GM21576 (cell line): Measurements from ENCODE around the gene SH3D21.

Source experiments
- ATAC-seq: cut with Tn5 transposase; IDR thresholded peaks from one replicate; pipeline ENCODE4 v1.9.1; 2021; ENCODE audit warnings: mild to moderate bottlenecking, moderate library complexity; ENCODE audit not compliant: unreplicated experiment

The SH3D21 gene

GRCh38 chr1:36328713-36329112, 22.5 kb downstream of the SH3D21 start:
- no peak for ATAC-seq

GRCh38 chr1:36329817-36330216, 23.6 kb downstream of the SH3D21 start:
- no peak for ATAC-seq

GRCh38 chr1:36330940-36331339, 24.8 kb downstream of the SH3D21 start:
- ATAC-seq = no peak

- ATAC-seq = no peak
Measured at GRCh38 chr1:36337830-36338229, 31.7 kb downstream of the SH3D21 start.

DNA sequence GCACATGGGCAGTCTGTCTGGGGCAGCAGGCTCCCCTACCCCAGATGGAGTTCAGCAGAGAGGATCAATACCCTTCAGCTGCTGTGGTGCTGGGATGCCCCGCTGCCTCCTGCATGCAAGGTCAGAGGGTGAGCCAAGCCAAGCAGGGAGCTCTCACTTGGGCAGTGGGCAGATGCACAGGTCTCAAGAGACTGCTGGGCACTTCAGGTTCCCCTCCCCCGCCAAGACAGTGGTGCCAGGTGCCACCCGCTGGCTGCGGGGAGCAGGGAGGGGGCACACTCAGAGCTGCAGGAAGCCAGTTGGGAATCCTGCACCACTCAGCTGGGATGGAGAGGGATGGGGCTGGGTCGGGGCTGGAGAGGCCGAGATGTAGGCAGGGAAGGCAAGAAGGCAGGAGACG, 33.0 kb downstream of the SH3D21 start:
- ATAC-seq = no peak

- ATAC-seq = no peak
Measured at GRCh38 chr1:36339615-36340014, 33.4 kb downstream of the SH3D21 start.

GRCh38 chr1:36341626-36342320, 35.6 kb downstream of the SH3D21 start:
- ATAC-seq = no peak

DNA sequence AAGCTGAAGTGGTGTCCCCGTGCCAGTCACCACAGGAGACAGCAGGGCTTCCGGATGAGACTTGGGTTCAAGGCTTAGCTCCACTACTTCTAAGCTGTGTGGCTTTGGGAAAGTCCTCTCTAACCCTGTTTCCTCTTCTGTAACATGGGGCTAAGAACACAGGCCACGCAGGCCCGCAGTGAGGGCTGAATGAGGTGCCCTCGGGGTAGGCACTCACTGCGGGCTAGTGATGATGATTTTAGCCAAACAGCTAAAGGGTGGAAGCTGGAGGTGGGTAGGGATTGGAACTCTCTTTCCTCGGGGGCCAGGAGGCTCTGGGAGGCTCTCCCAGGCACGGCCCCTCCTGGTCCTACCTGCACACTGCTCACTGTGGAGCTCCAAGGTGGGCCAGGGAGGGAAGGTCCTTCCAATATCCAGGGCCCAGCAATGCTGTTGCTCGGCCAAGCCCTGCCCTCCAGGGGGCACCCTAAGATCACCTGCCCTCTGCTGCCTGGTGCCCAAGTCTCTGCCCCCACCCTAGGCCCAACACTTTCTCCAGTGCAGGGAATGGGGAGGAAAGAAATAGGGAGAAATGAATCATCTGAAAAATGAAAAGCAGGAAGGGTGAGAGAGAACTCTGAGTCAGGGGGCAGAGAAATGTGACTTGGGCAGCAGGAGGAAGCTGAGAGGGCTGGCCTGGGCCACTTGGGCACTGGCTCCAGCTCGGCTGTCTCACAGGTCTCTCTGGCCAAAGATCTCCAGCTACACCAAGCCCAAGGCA, 36.4 kb downstream of the SH3D21 start:
- ATAC-seq = no peak

DNA sequence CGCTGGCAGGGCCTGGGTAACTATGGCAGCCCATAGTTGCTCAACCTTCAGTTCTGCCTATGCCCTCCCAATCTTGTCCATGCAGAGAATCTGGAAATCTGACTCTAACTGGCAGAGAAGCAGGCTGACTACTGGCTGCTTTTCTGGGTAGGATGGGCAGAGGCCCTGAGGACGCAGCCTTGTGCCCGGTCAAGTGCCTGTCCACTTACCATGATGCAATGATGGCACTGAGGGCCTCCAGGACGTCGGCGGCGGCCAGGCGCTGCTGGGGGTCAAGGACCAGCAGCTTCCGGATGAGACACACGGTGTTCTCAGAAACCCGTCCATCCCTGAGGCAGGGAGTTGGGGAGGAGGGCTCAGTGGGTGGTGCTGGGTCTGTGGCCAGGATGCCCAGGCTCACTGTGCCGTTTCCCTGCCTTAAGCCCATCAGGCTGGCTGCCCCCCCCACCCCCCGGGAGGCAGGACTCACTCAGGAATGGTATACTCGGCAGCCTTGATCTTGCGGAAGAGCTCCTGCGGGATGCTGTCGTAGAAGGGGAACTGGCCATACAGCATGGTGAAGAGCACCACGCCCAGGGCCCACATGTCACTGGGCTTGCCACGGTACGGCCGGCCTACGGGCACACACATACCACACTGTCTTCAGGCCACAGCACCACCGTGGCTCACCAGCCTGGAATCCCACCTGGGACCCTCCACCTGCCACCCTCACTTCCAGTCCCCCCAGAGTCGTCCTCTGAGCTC, 37.7 kb downstream of the SH3D21 start:
- no peak for ATAC-seq

GRCh38 chr1:36344395-36344680, 38.2 kb downstream of the SH3D21 start:
- ATAC-seq = no peak

DNA sequence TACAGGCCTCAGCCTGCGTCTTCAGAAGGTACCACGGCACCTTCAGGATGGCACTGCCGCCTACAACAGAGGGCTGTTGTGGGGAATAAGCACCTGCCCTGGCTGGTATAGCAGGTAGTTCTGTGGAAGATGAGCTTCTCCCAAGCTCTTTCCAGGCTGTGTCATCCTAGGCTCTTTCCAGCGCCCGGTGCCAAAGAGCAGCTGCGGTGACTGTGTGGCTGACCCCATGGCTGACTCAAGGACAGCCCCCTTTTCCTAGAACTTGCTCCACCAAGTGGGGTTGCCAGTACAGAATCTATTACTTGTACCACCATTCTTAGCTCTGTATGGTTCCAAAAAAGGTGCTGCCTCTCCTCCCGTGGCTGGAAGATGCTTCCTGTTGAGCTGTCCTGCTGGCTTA, 39.2 kb downstream of the SH3D21 start:
- no peak for ATAC-seq

DNA sequence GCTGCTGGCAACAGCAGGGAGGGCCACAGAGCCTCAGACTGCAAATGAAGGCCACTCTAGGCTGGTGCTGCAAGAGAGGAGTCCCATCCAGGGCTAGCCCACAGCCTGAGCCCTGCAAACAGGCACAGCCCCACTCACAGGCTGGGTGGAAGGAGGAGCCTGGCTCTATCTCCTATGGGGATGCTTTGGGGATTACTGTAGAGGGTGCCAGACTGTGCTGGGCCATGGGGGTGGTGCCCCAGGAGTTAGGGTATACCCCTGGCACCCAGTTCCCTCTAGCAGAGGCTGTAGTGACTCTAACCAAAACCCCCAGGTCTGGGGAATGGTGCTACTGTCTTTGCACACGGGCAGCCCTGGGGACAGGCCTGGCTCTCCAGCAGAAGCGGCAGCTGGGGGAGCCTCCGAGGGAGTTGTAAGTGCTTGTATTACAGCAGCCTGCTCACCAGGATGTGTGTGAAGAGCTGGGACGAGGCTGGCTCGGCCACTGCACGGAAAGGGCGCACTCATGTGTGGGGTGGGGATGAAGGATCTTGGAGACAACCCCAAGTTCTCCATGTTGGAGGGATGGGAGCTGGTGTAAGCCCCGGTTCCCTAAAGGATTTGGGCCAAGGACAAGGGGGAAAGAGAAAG, 40.7 kb downstream of the SH3D21 start:
- ATAC-seq = no peak

- peak; percentile 78 for ATAC-seq
Measured at GRCh38 chr1:36349241-36349671, 43.1 kb downstream of the SH3D21 start.

GRCh38 chr1:36349839-36350238, 43.7 kb downstream of the SH3D21 start:
- no peak for ATAC-seq

DNA sequence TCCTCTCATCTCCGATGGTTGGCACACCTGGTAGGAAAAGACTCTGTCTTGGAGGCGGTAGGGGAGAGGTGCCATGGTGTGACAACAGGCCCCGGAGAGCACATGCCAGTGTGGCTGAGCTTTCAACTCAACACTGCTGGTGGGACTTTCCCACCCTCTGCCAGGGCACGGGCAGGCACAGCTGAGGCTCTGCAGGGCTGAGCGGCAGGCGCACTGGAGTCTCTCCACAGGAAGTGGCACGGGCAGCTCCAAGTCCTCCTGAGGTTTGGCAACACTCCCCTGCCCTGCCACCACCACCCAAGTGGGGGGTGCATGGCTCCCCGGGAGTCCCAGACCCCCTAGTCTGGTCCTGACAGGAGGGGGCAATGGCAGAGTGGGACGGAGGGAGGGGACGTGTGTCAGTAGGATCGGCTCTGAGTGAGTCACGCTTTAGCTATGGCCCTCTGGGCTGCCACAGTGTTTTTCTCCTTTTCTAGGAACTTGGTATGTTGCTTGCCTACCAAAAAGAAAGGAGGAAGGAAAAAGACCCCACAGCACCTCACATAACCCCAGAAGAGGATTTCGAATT, 44.6 kb downstream of the SH3D21 start:
- no peak for ATAC-seq

DNA sequence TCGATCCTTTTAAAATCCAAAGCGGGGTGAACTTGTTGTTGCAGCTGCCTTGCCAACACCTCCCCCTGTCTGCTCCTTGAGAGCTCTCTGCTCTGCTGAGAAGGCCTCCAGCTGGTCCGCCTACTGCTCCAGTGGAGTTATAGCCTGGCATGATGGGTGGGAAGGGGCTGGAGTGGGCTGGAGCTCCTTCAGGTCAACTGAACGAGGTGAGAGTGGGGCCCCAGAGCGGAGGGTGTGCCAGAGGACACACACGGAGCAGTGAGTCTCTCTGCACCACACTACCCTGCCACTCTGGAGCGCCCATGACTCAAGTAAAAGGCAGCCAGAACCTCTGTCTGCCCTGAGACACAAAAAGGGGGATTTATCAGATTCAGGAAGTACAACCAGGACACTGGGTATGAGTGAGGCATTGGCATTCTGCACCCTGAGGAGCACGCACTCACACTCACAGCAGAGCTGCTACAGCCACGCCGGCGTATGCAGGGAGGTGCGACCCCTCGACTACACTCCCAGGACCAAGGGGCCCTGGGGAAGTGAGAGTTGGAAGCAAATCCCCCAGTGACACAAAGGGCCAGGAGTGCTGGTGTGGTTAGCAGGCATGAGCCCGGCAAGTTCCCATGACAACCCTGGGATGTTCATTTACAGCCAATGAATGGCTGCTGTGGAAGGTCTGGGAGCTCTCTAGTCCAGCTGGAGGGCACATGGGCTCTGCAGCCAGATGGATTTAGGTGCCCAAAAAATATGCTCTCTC, 45.2 kb downstream of the SH3D21 start:
- no peak for ATAC-seq

DNA sequence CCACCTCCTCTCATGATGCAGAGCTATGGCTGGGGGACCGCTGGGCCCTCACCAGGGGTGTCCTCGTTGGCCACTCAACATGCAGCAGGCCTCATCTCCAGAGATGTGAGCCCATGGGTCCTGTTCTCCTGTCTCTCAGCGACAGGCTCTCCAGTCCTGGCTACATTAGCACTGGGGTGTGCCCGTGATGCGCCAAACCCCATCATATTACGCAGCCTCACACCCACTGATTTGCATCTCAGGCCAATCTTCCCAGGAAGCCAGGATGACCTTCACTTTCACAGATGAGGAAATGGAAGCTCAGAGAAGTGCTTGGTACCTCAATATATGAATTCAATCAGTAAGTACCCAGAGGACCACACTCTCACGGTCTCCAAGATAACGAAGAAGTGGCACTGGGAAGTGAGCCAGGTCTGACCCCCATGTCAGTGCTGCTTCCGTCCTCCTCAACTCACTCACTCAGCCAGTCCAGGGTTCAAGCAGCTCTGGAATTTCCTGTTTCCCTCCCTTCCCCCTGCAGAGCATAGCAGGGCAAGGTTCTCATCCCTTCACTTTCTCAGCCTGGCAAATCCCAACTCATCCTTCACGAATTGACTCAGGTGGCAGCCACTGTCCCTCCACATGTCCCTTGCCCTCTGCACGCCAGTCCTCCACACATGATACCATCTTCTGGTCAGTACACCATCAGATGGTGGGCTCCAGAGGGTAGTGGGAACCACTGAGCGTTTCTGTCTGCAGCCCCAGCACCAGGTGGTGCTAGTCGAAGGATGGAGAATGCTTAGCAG, 46.1 kb downstream of the SH3D21 start:
- no peak for ATAC-seq

GRCh38 chr1:36352910-36353878, 47.0 kb downstream of the SH3D21 start:
- no peak for ATAC-seq

DNA sequence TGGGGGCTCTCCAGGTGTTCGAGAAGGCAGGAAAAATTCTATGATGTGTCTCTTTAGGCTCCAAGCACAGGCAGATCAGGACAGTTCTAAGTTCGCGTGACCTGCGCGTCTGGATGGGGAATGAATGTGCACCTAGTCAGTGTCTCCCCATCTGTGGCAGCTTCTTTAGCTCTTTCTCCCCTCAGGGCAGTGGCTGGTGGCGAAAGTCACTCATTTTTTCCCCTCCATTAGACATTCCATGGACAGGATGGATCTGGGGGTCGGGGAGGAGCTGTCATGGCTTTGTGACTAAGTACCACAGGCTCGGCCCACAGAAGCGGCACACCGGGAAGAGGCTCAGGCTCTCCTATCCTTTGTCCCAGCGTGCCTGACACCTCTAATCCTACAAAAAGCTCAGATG, 48.3 kb downstream of the SH3D21 start:
- no peak for ATAC-seq
